ENCODE measurements around the gene NEURL1. TPM values are rescaled to one million over a fixed set of nuclear protein-coding genes. Genes with fewer than 3 reads are reported as not detected.

Gene NEURL1
- total and polyA plus RNA-seq, 9 donors, result 12.0 to 30.3 (median 19.3) TPM

GRCh38 chr10:103595933-103596726 lies 102.6 kb downstream of the NEURL1 start:
- Histone ChIP-seq H3K9me3 (replicated peaks; ENCODE audit: control insufficient read depth, low read depth, low read length) (no peaks in the 10 kb centered on the region), H3K27ac (ENCODE audit: low read length) (no peak overlapping the region), H3K36me3 (ENCODE audit: control insufficient read depth, insufficient read depth, low read length) (peaks cover 25% of the 10 kb centered on the region), H3K4me3 (ENCODE audit: low read length) (no peak overlapping the region), H3K4me1 (ENCODE audit: control insufficient read depth, insufficient read depth, low read length) (peaks cover 29% of the 10 kb centered on the region), H3K27me3 (ENCODE audit: control insufficient read depth, insufficient read depth, low read length) (no peaks in the 10 kb centered on the region)
- DNase-seq, result no peak
- WGBS (ENCODE audit: insufficient coverage), result 83% methylated on average over 2 of the region's 4 CpGs

- Histone ChIP-seq H3K27me3 (ENCODE audit: control insufficient read depth, insufficient read depth, low read length) (no peaks in the 10 kb centered on the region), H3K36me3 (ENCODE audit: control insufficient read depth, insufficient read depth, low read length) (peaks cover 34% of the 10 kb centered on the region), H3K27ac (ENCODE audit: low read length) (peak overlapping the region; percentile 29), H3K4me3 (ENCODE audit: low read length) (no peak overlapping the region), H3K9me3 (replicated peaks; ENCODE audit: control insufficient read depth, low read depth, low read length) (no peaks in the 10 kb centered on the region), H3K4me1 (ENCODE audit: control insufficient read depth, insufficient read depth, low read length) (peaks cover 29% of the 10 kb centered on the region)
- DNase-seq, result no peak
- 72% methylated on average over 3 of the region's 6 CpGs for WGBS (ENCODE audit: insufficient coverage)
Observed at GRCh38 chr10:103597003-103597402, 103.5 kb downstream of the NEURL1 start.

- WGBS (ENCODE audit: insufficient coverage), result 17% methylated on average over 1 of the region's 7 CpGs
- DNase-seq, result peak; percentile 85
Observed at GRCh38 chr10:103598654-103599115, 105.2 kb downstream of the NEURL1 start.

GRCh38 chr10:103599211-103599610 lies 105.7 kb downstream of the NEURL1 start:
- H3K36me3 ChIP-seq (ENCODE audit: control insufficient read depth, insufficient read depth, low read length), result peaks cover 56% of the 10 kb centered on the region
- H3K27me3 ChIP-seq (ENCODE audit: control insufficient read depth, insufficient read depth, low read length), result no peaks in the 10 kb centered on the region
- WGBS (ENCODE audit: insufficient coverage), result 48% methylated on average over 2 of the region's 3 CpGs
- no peaks in the 10 kb centered on the region for H3K9me3 ChIP-seq (replicated peaks; ENCODE audit: control insufficient read depth, low read depth, low read length)
- H3K27ac ChIP-seq (ENCODE audit: low read length), result no peak overlapping the region
- H3K4me1 ChIP-seq (ENCODE audit: control insufficient read depth, insufficient read depth, low read length), result peaks cover 29% of the 10 kb centered on the region
- H3K4me3 ChIP-seq (ENCODE audit: low read length), result no peak overlapping the region
- DNase-seq, result no peak

More at GRCh38 chr10:103598654-103599115, 105.2 kb downstream of the NEURL1 start:
- Histone ChIP-seq H3K27ac (ENCODE audit: low read length) (no peak overlapping the region), H3K27me3 (ENCODE audit: control insufficient read depth, insufficient read depth, low read length) (no peaks in the 10 kb centered on the region), H3K9me3 (replicated peaks; ENCODE audit: control insufficient read depth, low read depth, low read length) (no peaks in the 10 kb centered on the region), H3K36me3 (ENCODE audit: control insufficient read depth, insufficient read depth, low read length) (peaks cover 50% of the 10 kb centered on the region), H3K4me1 (ENCODE audit: control insufficient read depth, insufficient read depth, low read length) (peaks cover 29% of the 10 kb centered on the region), H3K4me3 (ENCODE audit: low read length) (no peak overlapping the region)

DNA sequence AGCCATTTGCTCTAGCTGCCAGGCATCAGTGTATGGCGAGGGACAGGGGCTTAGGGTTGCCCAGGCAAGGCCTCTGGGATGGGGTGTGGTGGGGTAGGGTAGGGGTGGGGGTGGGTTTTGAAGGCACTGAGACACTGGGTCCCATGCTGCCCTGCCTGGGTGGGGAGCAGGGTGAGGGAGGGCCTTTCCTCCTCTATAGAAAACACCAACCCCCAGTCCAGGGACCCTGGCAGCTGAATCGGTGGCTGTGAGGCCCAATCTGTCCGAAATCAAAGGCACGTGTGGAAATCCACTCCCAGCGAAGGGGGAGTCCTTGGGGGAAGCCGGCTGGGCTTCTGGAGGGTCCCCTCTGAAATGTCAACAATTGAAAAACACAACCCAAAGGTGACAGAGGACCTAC lies 106.4 kb downstream of the NEURL1 start:
- no peaks in the 10 kb centered on the region for H3K27me3 ChIP-seq (ENCODE audit: control insufficient read depth, insufficient read depth, low read length)
- 42% methylated on average over 4 of the region's 6 CpGs for WGBS (ENCODE audit: insufficient coverage)
- H3K9me3 ChIP-seq (replicated peaks; ENCODE audit: control insufficient read depth, low read depth, low read length), result no peaks in the 10 kb centered on the region
- H3K4me1 ChIP-seq (ENCODE audit: control insufficient read depth, insufficient read depth, low read length), result peaks cover 29% of the 10 kb centered on the region
- H3K36me3 ChIP-seq (ENCODE audit: control insufficient read depth, insufficient read depth, low read length), result peaks cover 63% of the 10 kb centered on the region
- no peak overlapping the region for H3K27ac ChIP-seq (ENCODE audit: low read length)
- no peak overlapping the region for H3K4me3 ChIP-seq (ENCODE audit: low read length)
- no peak for DNase-seq

- no peaks in the 10 kb centered on the region for H3K9me3 ChIP-seq (replicated peaks; ENCODE audit: control insufficient read depth, low read depth, low read length)
- H3K27me3 ChIP-seq (ENCODE audit: control insufficient read depth, insufficient read depth, low read length), result no peaks in the 10 kb centered on the region
- H3K36me3 ChIP-seq (ENCODE audit: control insufficient read depth, insufficient read depth, low read length), result peaks cover 65% of the 10 kb centered on the region
- H3K27ac ChIP-seq (ENCODE audit: low read length), result peak overlapping the region; percentile 13
- DNase-seq, result no peak
- peaks cover 29% of the 10 kb centered on the region for H3K4me1 ChIP-seq (ENCODE audit: control insufficient read depth, insufficient read depth, low read length)
- 77% methylated on average over 3 of the region's 6 CpGs for WGBS (ENCODE audit: insufficient coverage)
- H3K4me3 ChIP-seq (ENCODE audit: low read length), result no peak overlapping the region
Observed at GRCh38 chr10:103600325-103600724, 106.8 kb downstream of the NEURL1 start.

DNA sequence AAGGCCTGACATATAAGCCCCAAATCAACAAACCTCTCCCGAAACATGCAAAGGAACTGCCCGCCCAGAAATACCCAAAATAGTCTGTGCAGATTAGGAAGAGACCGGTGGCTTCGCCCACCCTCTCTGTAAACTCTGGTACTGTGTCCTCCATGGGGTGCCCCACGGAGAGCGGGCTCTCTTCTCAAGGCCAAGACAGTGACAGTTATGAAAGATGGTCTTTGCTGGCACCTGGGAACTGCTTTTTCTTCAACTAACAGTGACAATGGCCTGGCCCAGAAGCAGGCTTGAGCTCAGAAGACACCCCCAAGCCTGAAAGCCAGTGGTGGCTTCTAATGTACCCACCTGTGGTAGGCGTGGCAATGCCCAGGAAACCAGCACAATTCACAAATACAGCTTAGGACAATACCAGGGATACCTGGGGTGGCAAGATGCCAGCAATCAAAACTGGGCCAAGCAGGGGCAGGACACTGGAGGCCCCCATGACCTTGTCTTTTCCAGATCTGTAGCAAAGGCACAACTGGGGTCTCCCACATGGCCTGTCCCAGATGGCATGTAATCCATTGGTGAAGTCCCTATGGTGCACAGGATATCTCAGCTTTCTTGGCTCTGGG lies 107.6 kb downstream of the NEURL1 start:
- H3K36me3 ChIP-seq (ENCODE audit: control insufficient read depth, insufficient read depth, low read length), result peaks cover 72% of the 10 kb centered on the region
- peaks cover 31% of the 10 kb centered on the region for H3K4me1 ChIP-seq (ENCODE audit: control insufficient read depth, insufficient read depth, low read length)
- no peak overlapping the region for H3K4me3 ChIP-seq (ENCODE audit: low read length)
- no peaks in the 10 kb centered on the region for H3K27me3 ChIP-seq (ENCODE audit: control insufficient read depth, insufficient read depth, low read length)
- H3K9me3 ChIP-seq (replicated peaks; ENCODE audit: control insufficient read depth, low read depth, low read length), result no peaks in the 10 kb centered on the region
- no peak for DNase-seq
- H3K27ac ChIP-seq (ENCODE audit: low read length), result no peak overlapping the region
- WGBS (ENCODE audit: insufficient coverage), result 85% methylated on average over 6 of the region's 7 CpGs

- Histone ChIP-seq H3K36me3 (ENCODE audit: control insufficient read depth, insufficient read depth, low read length) (peaks cover 65% of the 10 kb centered on the region), H3K9me3 (replicated peaks; ENCODE audit: control insufficient read depth, low read depth, low read length) (no peaks in the 10 kb centered on the region), H3K4me3 (ENCODE audit: low read length) (no peak overlapping the region), H3K4me1 (ENCODE audit: control insufficient read depth, insufficient read depth, low read length) (peaks cover 20% of the 10 kb centered on the region), H3K27me3 (ENCODE audit: control insufficient read depth, insufficient read depth, low read length) (no peaks in the 10 kb centered on the region), H3K27ac (ENCODE audit: low read length) (no peak overlapping the region)
- DNase-seq, result no peak
- WGBS (ENCODE audit: insufficient coverage), result 86% methylated on average over 38 of the region's 47 CpGs
Observed at GRCh38 chr10:103602028-103602851, 108.7 kb downstream of the NEURL1 start.

DNA sequence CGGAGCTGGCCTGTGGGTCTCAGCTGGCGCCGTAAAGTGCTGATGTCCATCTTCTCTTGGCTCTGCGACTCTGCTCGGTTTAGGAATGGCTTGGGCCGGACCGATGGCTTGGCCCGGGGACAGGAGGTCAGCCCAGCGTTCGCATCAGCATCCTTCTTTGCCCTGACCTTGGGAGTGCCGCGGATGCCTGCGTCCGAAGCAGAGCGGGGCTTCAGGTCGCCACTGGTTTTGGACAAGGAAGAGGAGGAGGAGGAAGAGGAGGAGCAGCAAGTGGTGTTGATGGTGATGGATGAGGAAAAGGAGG lies 109.3 kb downstream of the NEURL1 start:
- Histone ChIP-seq H3K9me3 (replicated peaks; ENCODE audit: control insufficient read depth, low read depth, low read length) (no peaks in the 10 kb centered on the region), H3K4me3 (ENCODE audit: low read length) (no peak overlapping the region), H3K27ac (ENCODE audit: low read length) (no peak overlapping the region), H3K27me3 (ENCODE audit: control insufficient read depth, insufficient read depth, low read length) (no peaks in the 10 kb centered on the region), H3K4me1 (ENCODE audit: control insufficient read depth, insufficient read depth, low read length) (peaks cover 16% of the 10 kb centered on the region), H3K36me3 (ENCODE audit: control insufficient read depth, insufficient read depth, low read length) (peaks cover 62% of the 10 kb centered on the region)
- 80% methylated on average over 16 of the region's 16 CpGs for WGBS (ENCODE audit: insufficient coverage)
- no peak for DNase-seq

GRCh38 chr10:103603382-103603781 lies 109.9 kb downstream of the NEURL1 start:
- WGBS (ENCODE audit: insufficient coverage), result 93% methylated on average over 13 of the region's 23 CpGs
- H3K36me3 ChIP-seq (ENCODE audit: control insufficient read depth, insufficient read depth, low read length), result peaks cover 62% of the 10 kb centered on the region
- no peak for DNase-seq

More at GRCh38 chr10:103603382-103603781, 109.9 kb downstream of the NEURL1 start:
- Histone ChIP-seq H3K4me1 (ENCODE audit: control insufficient read depth, insufficient read depth, low read length) (peaks cover 11% of the 10 kb centered on the region), H3K9me3 (replicated peaks; ENCODE audit: control insufficient read depth, low read depth, low read length) (no peaks in the 10 kb centered on the region), H3K27me3 (ENCODE audit: control insufficient read depth, insufficient read depth, low read length) (no peaks in the 10 kb centered on the region), H3K4me3 (ENCODE audit: low read length) (no peak overlapping the region), H3K27ac (ENCODE audit: low read length) (no peak overlapping the region)
